Fibroblast of villous mesenchyme (primary cell): ENCODE results near the gene ASPDH. TPM values are rescaled to one million over a fixed set of nuclear protein-coding genes. Genes with fewer than 3 reads are reported as not detected.

Experiments used
- DNase-seq: peaks from one replicate; pipeline ENCODE4 v3.0.0-alpha.2; 2010; ENCODE audit warnings: low read depth
- H3K4me3 ChIP-seq: 2 replicates; pipeline ENCODE4 v1.5.1; 2011; ENCODE audit warnings: low read depth, mild to moderate bottlenecking, low read length
- CTCF ChIP-seq: IDR thresholded peaks from 2 replicates; pipeline ENCODE4 v1.5.1; 2012; ENCODE audit warnings: low read depth, mild to moderate bottlenecking, low read length; ENCODE audit not compliant: insufficient read depth
- total RNA-seq: library from RNA; depleted of rRNA; stranded (reverse); fragments of >200 nt; gene quantifications from 2 replicates; pipeline ENCODE4 v1.2.3, GENCODE V29; 2012

Gene ASPDH
- total RNA-seq, 1 donor: not detected

DNA sequence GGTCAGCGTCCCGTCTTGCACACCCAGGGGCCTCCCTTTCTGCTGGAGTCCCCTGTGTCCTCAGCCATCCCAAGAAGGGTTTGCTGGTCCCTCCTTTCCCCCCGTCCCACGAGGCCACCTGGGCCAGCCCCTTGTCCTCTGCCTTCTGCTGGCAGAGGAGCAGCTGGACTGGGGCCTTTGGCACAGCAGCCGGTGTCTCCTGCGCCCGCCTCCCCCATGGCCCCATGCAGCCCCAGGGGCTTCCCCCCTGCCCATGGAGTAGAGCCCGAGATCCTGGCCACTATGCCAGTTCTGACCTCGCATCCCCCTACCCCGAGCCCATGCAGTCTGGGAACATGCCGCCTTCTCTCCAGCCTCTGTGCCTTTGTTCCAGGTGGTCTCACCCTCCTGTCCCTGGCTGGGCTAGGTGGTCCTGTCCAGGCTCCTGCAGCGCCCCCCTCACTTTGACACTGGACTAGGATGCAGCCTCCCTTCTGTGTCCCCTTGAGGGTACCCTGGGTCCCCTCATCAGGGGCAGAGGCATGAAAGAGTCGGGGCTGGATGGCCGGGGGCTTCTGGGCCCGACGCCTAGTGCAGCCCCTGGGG is 31.4 kb downstream of the ASPDH start:
- DNase-seq: no peak
- TF ChIP-seq CTCF: no peak
- H3K4me3 ChIP-seq: no peak overlapping the region

GRCh38 chr19:50481351-50482149 is 32.2 kb downstream of the ASPDH start:
- H3K4me3 ChIP-seq: no peak overlapping the region
- no peak for TF ChIP-seq CTCF
- DNase-seq: no peak

DNA sequence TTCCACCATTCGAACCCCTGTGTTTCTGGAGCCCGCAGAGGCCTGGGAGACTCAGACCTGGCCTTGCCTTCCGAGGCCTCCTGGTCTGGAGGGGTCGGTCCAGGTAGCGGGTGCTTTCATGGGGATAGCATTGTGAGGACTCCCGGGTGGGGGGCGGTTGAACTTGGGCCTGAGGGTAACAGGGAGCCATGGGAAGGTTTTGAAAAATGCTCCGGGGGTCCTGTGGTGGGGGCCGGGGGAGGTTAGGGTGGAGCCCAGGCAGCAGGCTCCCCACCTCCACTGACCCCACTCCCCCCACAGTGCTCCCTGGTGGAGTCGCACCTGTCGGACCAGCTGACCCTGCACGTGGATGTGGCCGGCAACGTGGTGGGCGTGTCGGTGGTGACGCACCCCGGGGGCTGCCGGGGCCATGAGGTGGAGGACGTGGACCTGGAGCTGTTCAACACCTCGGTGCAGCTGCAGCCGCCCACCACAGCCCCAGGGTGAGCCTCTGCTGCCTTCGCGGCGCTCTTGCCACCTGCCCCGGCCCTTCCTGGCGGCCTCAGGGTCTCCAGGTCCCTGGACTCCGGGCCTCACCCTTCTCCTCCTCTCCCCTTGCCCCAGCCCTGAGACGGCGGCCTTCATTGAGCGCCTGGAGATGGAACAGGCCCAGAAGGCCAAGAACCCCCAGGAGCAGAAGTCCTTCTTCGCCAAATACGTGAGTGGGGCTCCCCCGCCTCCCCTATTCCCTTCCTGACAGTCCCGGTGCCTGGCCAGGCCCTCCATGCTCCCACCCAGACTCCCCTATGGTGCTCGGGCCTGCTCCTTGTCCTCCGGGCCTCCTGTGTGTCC is 33.2 kb downstream of the ASPDH start:
- no peak for DNase-seq
- no peak overlapping the region for H3K4me3 ChIP-seq
- TF ChIP-seq CTCF: no peak

- no peak for DNase-seq
- no peak overlapping the region for H3K4me3 ChIP-seq
- no peak for TF ChIP-seq CTCF
Measured at GRCh38 chr19:50479761-50480251, 33.9 kb downstream of the ASPDH start.

- H3K4me3 ChIP-seq: no peak overlapping the region
- peak; percentile 42 for DNase-seq
- TF ChIP-seq CTCF: peak; percentile 62
Measured at GRCh38 chr19:50478901-50479715, 34.6 kb downstream of the ASPDH start.
